Measurements from ENCODE around the gene C11orf87. TPM values are rescaled to one million over a fixed set of nuclear protein-coding genes. Genes with fewer than 3 reads are reported as not detected.

C11orf87 gene
- total RNA-seq, 1 donor from 2014 or later: not detected

- peaks cover 19% of the 10 kb centered on the region for H3K27me3 ChIP-seq (ENCODE audit: control insufficient read depth, insufficient read depth, low read length)
- peak; percentile 38 for TF ChIP-seq CTCF (IDR thresholded peaks at IDR 0.05; ENCODE audit: insufficient read depth, low read length, severe bottlenecking)
- no peak overlapping the region for H3K4me3 ChIP-seq (ENCODE audit: low read depth, low read length)
- FAIRE-seq (no peak), DNase-seq (ENCODE audit: low read depth) (peak; percentile 63)
- H3K36me3 ChIP-seq (ENCODE audit: control insufficient read depth, insufficient read depth, low read length): no peaks in the 10 kb centered on the region
These were observed 4.7 kb downstream of the C11orf87 start for GRCh38 chr11:109426442-109427240.

- DNase-seq (ENCODE audit: low read depth): no peak
- FAIRE-seq: no peak
- Histone ChIP-seq H3K4me3 (ENCODE audit: low read depth, low read length) (no peak overlapping the region), H3K36me3 (ENCODE audit: control insufficient read depth, insufficient read depth, low read length) (no peaks in the 10 kb centered on the region), H3K27me3 (ENCODE audit: control insufficient read depth, insufficient read depth, low read length) (peaks cover 2% of the 10 kb centered on the region)
- TF ChIP-seq CTCF (IDR thresholded peaks at IDR 0.05; ENCODE audit: insufficient read depth, low read length, severe bottlenecking): no peak
These were observed 10.1 kb downstream of the C11orf87 start for GRCh38 chr11:109432105-109432504.

DNA sequence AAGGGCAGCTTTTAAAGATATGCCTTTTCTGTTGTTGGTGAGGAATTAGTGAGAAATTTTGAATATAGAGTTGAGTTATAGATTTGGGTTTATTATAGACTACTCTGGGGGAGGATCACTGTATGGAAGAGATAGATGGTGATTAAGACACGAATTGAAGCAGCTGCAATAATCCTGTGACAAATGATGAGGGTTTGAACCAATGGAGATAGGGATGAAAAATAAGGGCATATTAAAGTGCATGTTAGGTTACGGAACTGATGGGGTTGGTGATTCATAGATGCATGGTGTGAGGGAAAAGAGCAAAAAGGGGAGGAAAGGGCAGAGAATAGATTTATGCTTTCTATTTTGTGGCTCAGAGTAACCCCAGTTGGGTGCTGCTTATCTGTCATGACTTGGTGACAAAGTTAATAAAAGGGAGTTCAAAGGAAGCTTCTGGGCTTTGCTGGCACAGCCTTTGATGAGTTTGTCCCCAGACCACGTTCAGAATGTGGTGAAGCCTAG is 11.8 kb downstream of the C11orf87 start:
- Histone ChIP-seq H3K4me3 (ENCODE audit: low read depth, low read length) (no peak overlapping the region), H3K36me3 (ENCODE audit: control insufficient read depth, insufficient read depth, low read length) (no peaks in the 10 kb centered on the region), H3K27me3 (ENCODE audit: control insufficient read depth, insufficient read depth, low read length) (peaks cover 2% of the 10 kb centered on the region)
- TF ChIP-seq CTCF (IDR thresholded peaks at IDR 0.05; ENCODE audit: insufficient read depth, low read length, severe bottlenecking): no peak
- no peak for FAIRE-seq
- DNase-seq (ENCODE audit: low read depth): no peak

DNA sequence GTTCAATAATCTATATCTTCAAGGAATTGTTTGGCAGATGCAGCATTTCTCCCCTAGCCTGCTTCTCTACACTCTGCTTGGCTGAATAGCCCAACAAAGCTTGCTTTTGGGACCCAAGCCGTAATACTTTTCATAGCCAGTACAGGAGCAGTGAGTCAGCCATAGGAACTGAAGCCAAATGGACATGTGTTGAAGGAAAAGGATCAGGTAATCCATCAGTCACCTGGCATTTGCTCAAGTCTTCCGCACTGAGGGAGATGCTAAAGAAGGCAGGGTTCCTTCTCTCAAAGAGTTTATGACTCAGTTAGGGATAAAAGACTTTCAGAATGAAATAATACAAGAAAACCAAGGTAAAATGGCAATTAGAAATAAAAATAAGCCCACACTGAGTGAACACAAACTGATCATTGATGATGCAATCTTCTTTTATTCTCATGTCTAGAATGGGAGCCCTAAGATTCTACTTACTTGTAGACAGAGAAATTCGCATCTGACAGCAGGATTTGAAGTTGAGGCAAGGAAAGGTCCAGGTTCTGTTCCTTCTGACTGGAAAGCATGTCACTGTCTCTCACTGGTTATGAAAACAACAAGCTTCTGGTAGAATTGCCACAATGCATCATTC is 13.2 kb downstream of the C11orf87 start:
- H3K27me3 ChIP-seq (ENCODE audit: control insufficient read depth, insufficient read depth, low read length): peaks cover 2% of the 10 kb centered on the region
- no peak overlapping the region for H3K4me3 ChIP-seq (ENCODE audit: low read depth, low read length)
- FAIRE-seq: peak; percentile 94
- H3K36me3 ChIP-seq (ENCODE audit: control insufficient read depth, insufficient read depth, low read length): no peaks in the 10 kb centered on the region
- no peak for TF ChIP-seq CTCF (IDR thresholded peaks at IDR 0.05; ENCODE audit: insufficient read depth, low read length, severe bottlenecking)
- DNase-seq (ENCODE audit: low read depth): peak; percentile 87

GRCh38 chr11:109439684-109440083 is 17.7 kb downstream of the C11orf87 start:
- DNase-seq (ENCODE audit: low read depth) (no peak), FAIRE-seq (no peak)
- no peak for TF ChIP-seq CTCF (IDR thresholded peaks at IDR 0.05; ENCODE audit: insufficient read depth, low read length, severe bottlenecking)
- Histone ChIP-seq H3K4me3 (ENCODE audit: low read depth, low read length) (no peak overlapping the region), H3K27me3 (ENCODE audit: control insufficient read depth, insufficient read depth, low read length) (no peaks in the 10 kb centered on the region), H3K36me3 (ENCODE audit: control insufficient read depth, insufficient read depth, low read length) (no peaks in the 10 kb centered on the region)

Measured in bronchial epithelial cell (primary cell).